H9 (cell line): ENCODE data around the gene PDRG1. TPM values are rescaled to one million over a fixed set of nuclear protein-coding genes. Genes with fewer than 3 reads are reported as not detected.
A peak's percentile ranks its signal among the peaks of the same experiment; 100 is the strongest.

ENCODE experiments used
- DNase-seq: peaks from one replicate; pipeline ENCODE4 v3.0.0-alpha.2; 2017
- H2AFZ ChIP-seq: one replicate; pipeline ENCODE4 v1.6.1; 2013; ENCODE audit warnings: mild to moderate bottlenecking, low read length, control low read depth, moderate library complexity
- H2AK5ac ChIP-seq: 2 replicates; pipeline ENCODE4 v1.6.1; 2013; ENCODE audit warnings: low read length, control low read depth, mixed read lengths; ENCODE audit not compliant: insufficient read length
- H2BK120ac ChIP-seq: one replicate; pipeline ENCODE4 v1.6.1; 2013; ENCODE audit warnings: low read depth, mild to moderate bottlenecking, low read length, control low read depth, inconsistent platforms; ENCODE audit not compliant: poor library complexity, severe bottlenecking
- H2BK12ac ChIP-seq: 2 replicates; pipeline ENCODE4 v1.6.1; 2013; ENCODE audit warnings: low read length, control low read depth, mixed read lengths, low read depth; ENCODE audit not compliant: insufficient read length
- H2BK15ac ChIP-seq: 2 replicates; pipeline ENCODE4 v1.6.1; 2013; ENCODE audit warnings: low read depth, low read length, control low read depth
- H2BK20ac ChIP-seq: one replicate; pipeline ENCODE4 v1.6.1; 2013; ENCODE audit warnings: low read depth, mild to moderate bottlenecking, low read length, control low read depth, inconsistent platforms; ENCODE audit not compliant: poor library complexity, severe bottlenecking
- H2BK5ac ChIP-seq: 2 replicates; pipeline ENCODE4 v1.6.1; 2013; ENCODE audit warnings: low read length, control low read depth, mixed read lengths; ENCODE audit not compliant: insufficient read length
- H3K14ac ChIP-seq: 2 replicates; pipeline ENCODE4 v1.6.1; 2013; ENCODE audit warnings: low read length, control low read depth; ENCODE audit not compliant: insufficient read depth
- H3K18ac ChIP-seq: 2 replicates; pipeline ENCODE4 v1.6.1; 2013; ENCODE audit warnings: low read depth, mild to moderate bottlenecking, mixed read lengths, low read length, control low read depth; ENCODE audit not compliant: insufficient read length
- H3K23ac ChIP-seq: 2 replicates; pipeline ENCODE4 v1.6.1; 2013; ENCODE audit warnings: low read length, control low read depth, mixed read lengths, low read depth; ENCODE audit not compliant: insufficient read length
- H3K23me2 ChIP-seq: 2 replicates; pipeline ENCODE4 v1.6.1; 2013; ENCODE audit warnings: low read depth, mild to moderate bottlenecking, mixed read lengths, low read length, control low read depth; ENCODE audit not compliant: insufficient read length, poor library complexity, severe bottlenecking
- H3K27ac ChIP-seq: 2 replicates; pipeline ENCODE4 v1.5.1; 2013; ENCODE audit warnings: low read length, control low read depth, mixed read lengths, low read depth; ENCODE audit not compliant: insufficient read length
- H3K27me3 ChIP-seq: 2 replicates; pipeline ENCODE4 v1.6.1; 2013; ENCODE audit warnings: low read length, control low read depth, inconsistent platforms; ENCODE audit not compliant: insufficient read depth
- H3K4ac ChIP-seq: 2 replicates; pipeline ENCODE4 v1.6.1; 2013; ENCODE audit warnings: low read depth, mild to moderate bottlenecking, control low read depth, inconsistent platforms, low read length, moderate library complexity
- H3K4me1 ChIP-seq: 2 replicates; pipeline ENCODE4 v1.6.1; 2013; ENCODE audit warnings: low read length, control low read depth, inconsistent platforms; ENCODE audit not compliant: insufficient read depth
- H3K4me2 ChIP-seq: 2 replicates; pipeline ENCODE4 v1.6.1; 2013; ENCODE audit warnings: low read length, control low read depth, mixed read lengths; ENCODE audit not compliant: insufficient read length, insufficient read depth
- H3K56ac ChIP-seq: 2 replicates; pipeline ENCODE4 v1.6.1; 2013; ENCODE audit warnings: low read depth, mild to moderate bottlenecking, mixed read lengths, low read length, control low read depth; ENCODE audit not compliant: insufficient read length
- H3K79me1 ChIP-seq: 2 replicates; pipeline ENCODE4 v1.6.1; 2013; ENCODE audit warnings: low read depth, mild to moderate bottlenecking, moderate library complexity, low read length, control low read depth, inconsistent platforms; ENCODE audit not compliant: insufficient read depth, poor library complexity, severe bottlenecking
- H3K79me2 ChIP-seq: 2 replicates; pipeline ENCODE4 v1.6.1; 2013; ENCODE audit warnings: low read length, control low read depth, inconsistent platforms; ENCODE audit not compliant: insufficient read depth
- H3K9ac ChIP-seq: 2 replicates; pipeline ENCODE4 v1.6.1; 2013; ENCODE audit warnings: low read length, control low read depth, mixed read lengths; ENCODE audit not compliant: insufficient read length; ENCODE audit errors: extremely low read depth
- H3K9me3 ChIP-seq: one replicate; pipeline ENCODE4 v1.6.1; 2013; ENCODE audit warnings: low read depth, low read length, inconsistent platforms; ENCODE audit not compliant: control insufficient read depth
- H3T11ph ChIP-seq: one replicate; pipeline ENCODE4 v1.6.1; 2013; ENCODE audit warnings: mild to moderate bottlenecking, low read length, control low read depth, inconsistent platforms
- H4K20me1 ChIP-seq: one replicate; pipeline ENCODE4 v1.6.1; 2013; ENCODE audit not compliant: control insufficient read depth, insufficient read length, insufficient read depth
- H4K5ac ChIP-seq: 2 replicates; pipeline ENCODE4 v1.6.1; 2013; ENCODE audit warnings: low read depth, mild to moderate bottlenecking, mixed read lengths, low read length, control low read depth; ENCODE audit not compliant: insufficient read length
- H4K8ac ChIP-seq: replicated peaks from 2 replicates; pipeline ENCODE4 v1.6.1; 2013; ENCODE audit warnings: low read length, control low read depth, mixed read lengths, low read depth; ENCODE audit not compliant: insufficient read length
- H4K91ac ChIP-seq: 2 replicates; pipeline ENCODE4 v1.6.1; 2013; ENCODE audit warnings: low read depth, mild to moderate bottlenecking, moderate library complexity, mixed read lengths, low read length, control low read depth; ENCODE audit not compliant: insufficient read length
- H3K27ac Mint-ChIP-seq, 3 experiments: 2 replicates in 2 of 3; 3 replicates in 1 of 3; pipeline ENCODE4 v1.8.0; 2020 to 2021; ENCODE audit warnings: mixed read lengths in 3 of 3, mild to moderate bottlenecking in 1 of 3, moderate library complexity in 1 of 3
- H3K27me3 Mint-ChIP-seq: 2 replicates; pipeline ENCODE4 v1.8.0; 2021; ENCODE audit warnings: low read depth, mild to moderate bottlenecking, moderate library complexity, mixed read lengths
- H3K36me3 Mint-ChIP-seq, 3 experiments: 2 replicates in 2 of 3; 3 replicates in 1 of 3; pipeline ENCODE4 v1.8.0; 2020 to 2021; ENCODE audit warnings: low read depth in 3 of 3, mixed read lengths in 3 of 3; ENCODE audit not compliant: insufficient read depth in 1 of 3
- H3K4me1 Mint-ChIP-seq, 2 experiments: 2 replicates each; pipeline ENCODE4 v1.8.0; 2020; ENCODE audit warnings: mixed read lengths in 2 of 2
- H3K4me3 Mint-ChIP-seq, 2 experiments: 2 replicates in 1 of 2; 3 replicates in 1 of 2; pipeline ENCODE4 v1.8.0; 2020 to 2021; ENCODE audit warnings: mild to moderate bottlenecking in 2 of 2, mixed read lengths in 2 of 2, moderate library complexity in 1 of 2
- H3K9me3 Mint-ChIP-seq, 2 experiments: 2 replicates in 1 of 2; 3 replicates in 1 of 2; pipeline ENCODE4 v1.8.0; 2020; ENCODE audit warnings: mild to moderate bottlenecking in 2 of 2, mixed read lengths in 2 of 2, moderate library complexity in 1 of 2
- CTCF ChIP-seq: fragments of 200-600 bp; sonication (generic); conservative IDR thresholded peaks from 3 replicates; pipeline ENCODE4 v1.8.0; 2021; ENCODE audit warnings: antibody characterized with exemption, mild to moderate bottlenecking
- WGBS: extraction: QIAGEN DNeasy Blood & Tissue Kit; methylation state at CpG from one replicate; pipeline ENCODE4 v1.1.7; 2013; ENCODE audit warnings: missing lambda C conversion rate, low lambda C conversion rate, mixed read lengths; ENCODE audit not compliant: insufficient read length; ENCODE audit errors: extremely low coverage; 5-methylcytosine and 5-hydroxymethylcytosine counted together
- total RNA-seq: library from RNA; stranded (reverse); gene quantifications from 2 replicates; pipeline ENCODE4 v1.2.1, GENCODE V29; 2021

PDRG1 gene
- total RNA-seq, 1 experiment from 2014 or later = 32.2 TPM

- H4K91ac ChIP-seq = no peak overlapping the region
- no peak overlapping the region for H3K14ac ChIP-seq
- no peaks in the 10 kb centered on the region for H3K27me3 ChIP-seq
- no peaks in the 10 kb centered on the region for H4K20me1 ChIP-seq
- no peak overlapping the region for H3K23ac ChIP-seq
- H3K36me3 Mint-ChIP-seq = 0 out of 7 replicates have a peak, but pooled peaks cover 0 to 9% (median 0%) of the 10 kb centered on the region in 3 experiments
- H2BK12ac ChIP-seq = no peak overlapping the region
- H3K4me2 ChIP-seq = no peak overlapping the region
- peaks cover 52 to 55% of the 10 kb centered on the region in 2 experiments for H3K4me1 Mint-ChIP-seq
- DNase-seq = no peak
- no peak overlapping the region for H2AK5ac ChIP-seq
- no peak overlapping the region for H4K8ac ChIP-seq
- no peaks in the 10 kb centered on the region for H3K23me2 ChIP-seq
- TF ChIP-seq CTCF = no peak; the same call in 2 of the 3 replicates
- H4K5ac ChIP-seq = no peak overlapping the region
- no peak overlapping the region for H2BK15ac ChIP-seq
- H3K56ac ChIP-seq = no peak overlapping the region
- WGBS = no CpG with 5 or more reads among the region's 6 CpGs
- H3K4me1 ChIP-seq = no peaks in the 10 kb centered on the region; the same call in 1 of the 2 replicates
- no peak overlapping the region for H3K4ac ChIP-seq
- no peak overlapping the region for H2BK120ac ChIP-seq
- no peaks in the 10 kb centered on the region for H3K79me2 ChIP-seq
- H2BK20ac ChIP-seq = no peak overlapping the region
- H2BK5ac ChIP-seq = no peak overlapping the region
- no peaks in the 10 kb centered on the region for H3K79me1 ChIP-seq
- H3T11ph ChIP-seq = no peak overlapping the region
- no peak overlapping the region for H3K27ac Mint-ChIP-seq
- H3K18ac ChIP-seq = no peak overlapping the region
- peaks cover 0 to 11% of the 10 kb centered on the region in 2 experiments; a peak in 1 of 5 replicates for H3K9me3 Mint-ChIP-seq
- H3K9me3 ChIP-seq = no peaks in the 10 kb centered on the region
- H3K27me3 Mint-ChIP-seq = peaks cover 2% of the 10 kb centered on the region
- H3K27ac ChIP-seq = no peak overlapping the region
- H3K4me3 Mint-ChIP-seq = peak overlapping the region in 1 of 2 experiments; percentile 47; a peak in 1 of 5 replicates
- no peak overlapping the region for H2AFZ ChIP-seq
- H3K9ac ChIP-seq = no peak overlapping the region
Observed at GRCh38 chr20:31919410-31920155, 32.3 kb downstream of the PDRG1 start.
